Esophagus muscularis mucosa (tissue), 4 donors: Measurements from ENCODE around the gene CUBN.

Experiments
- CTCF ChIP-seq, 3 experiments: fragments of 200-600 bp in 2 of 3; fragments of 450-650 bp in 1 of 3; sonication (generic) in 2 of 3; IDR thresholded peaks; one replicate each; pipeline ENCODE4 v1.5.1; 2017 to 2019; ENCODE audit warnings: antibody characterized with exemption in 3 of 3, mild to moderate bottlenecking in 2 of 3, moderate library complexity in 1 of 3
- EP300 ChIP-seq: sonication (generic); formaldehyde crosslinking; IDR thresholded peaks from one replicate; pipeline ENCODE4 v1.6.1; 2017; ENCODE audit warnings: antibody characterized with exemption
- POLR2A ChIP-seq: fragments of 450-650 bp; IDR thresholded peaks from one replicate; pipeline ENCODE4 v1.6.1; 2017; ENCODE audit warnings: antibody characterized with exemption, moderate library complexity, mild to moderate bottlenecking, low read depth
- POLR2AphosphoS5 ChIP-seq, 2 donors: sonication (generic); formaldehyde crosslinking; IDR thresholded peaks; one replicate each; pipeline ENCODE4 v1.6.1; 2017; ENCODE audit warnings: antibody characterized with exemption in 2 of 2

GRCh38 chr10:16992611-16993119 lies 136.9 kb downstream of the CUBN start:
- no peak for TF ChIP-seq CTCF (IDR thresholded peaks at IDR 0.05)
- no peak for TF ChIP-seq POLR2A
- TF ChIP-seq POLR2AphosphoS5 (IDR thresholded peaks at IDR 0.05), result no peak
- TF ChIP-seq EP300, result no peak
